Measurements from ENCODE around the gene GEMIN4. TPM values are rescaled to one million over a fixed set of nuclear protein-coding genes. Genes with fewer than 3 reads are reported as not detected.

The GEMIN4 gene
- total RNA-seq (7.4 and 10.0 TPM in 2 replicates), polyA plus RNA-seq (9.3 and 14.2 TPM in 2 replicates), polyA minus RNA-seq (ENCODE audit: low replicate concordance) (43.1 and 75.2 TPM in 2 replicates)
- 9.3 and 16.2 TPM in 2 replicates for polyA plus RNA-seq (2012)

DNA sequence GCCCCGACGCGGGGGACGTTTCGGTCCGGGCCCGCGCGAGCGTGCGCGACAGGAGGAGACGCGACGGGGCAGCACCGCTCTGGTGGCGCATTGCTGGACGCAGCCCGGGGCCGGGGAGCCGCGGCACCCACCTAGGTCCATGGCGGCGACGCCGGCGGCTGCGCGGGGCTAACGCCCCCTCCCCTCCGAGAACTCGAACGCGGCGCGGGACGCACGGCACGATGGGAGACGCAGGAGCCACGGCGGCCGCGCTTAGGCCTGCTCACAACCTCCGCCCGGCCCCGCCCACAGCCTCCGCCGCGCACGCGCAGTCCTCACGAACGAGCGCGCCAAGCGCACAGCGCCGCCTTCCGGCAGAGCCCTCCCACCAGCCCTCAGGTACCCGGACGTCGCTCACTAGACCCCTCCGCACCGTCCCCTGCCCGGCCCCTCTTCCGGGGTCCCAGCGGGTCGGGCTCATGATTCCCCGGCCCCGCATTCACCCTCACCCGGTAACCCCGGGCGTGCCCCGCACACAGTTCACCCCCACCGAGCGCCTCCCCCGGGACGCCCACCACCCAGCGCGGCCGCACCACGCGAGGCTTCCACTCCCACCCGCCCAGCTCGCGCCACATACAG, at the start of gene GEMIN4:
GEMIN4 (minus strand) TSS at position 263 of the 618 bp plus-strand sequence; CDS start at position 141, 122 bp downstream.
- peaks cover 4% of the 10 kb centered on the region for H3K4me1 ChIP-seq (ENCODE audit: control insufficient read depth, extremely low read depth, insufficient read depth, low read length)
- no peak for TF ChIP-seq EZH2 (IDR thresholded peaks at IDR 0.05; ENCODE audit: low read length, missing control alignments)
- TF ChIP-seq, protein P1, sequence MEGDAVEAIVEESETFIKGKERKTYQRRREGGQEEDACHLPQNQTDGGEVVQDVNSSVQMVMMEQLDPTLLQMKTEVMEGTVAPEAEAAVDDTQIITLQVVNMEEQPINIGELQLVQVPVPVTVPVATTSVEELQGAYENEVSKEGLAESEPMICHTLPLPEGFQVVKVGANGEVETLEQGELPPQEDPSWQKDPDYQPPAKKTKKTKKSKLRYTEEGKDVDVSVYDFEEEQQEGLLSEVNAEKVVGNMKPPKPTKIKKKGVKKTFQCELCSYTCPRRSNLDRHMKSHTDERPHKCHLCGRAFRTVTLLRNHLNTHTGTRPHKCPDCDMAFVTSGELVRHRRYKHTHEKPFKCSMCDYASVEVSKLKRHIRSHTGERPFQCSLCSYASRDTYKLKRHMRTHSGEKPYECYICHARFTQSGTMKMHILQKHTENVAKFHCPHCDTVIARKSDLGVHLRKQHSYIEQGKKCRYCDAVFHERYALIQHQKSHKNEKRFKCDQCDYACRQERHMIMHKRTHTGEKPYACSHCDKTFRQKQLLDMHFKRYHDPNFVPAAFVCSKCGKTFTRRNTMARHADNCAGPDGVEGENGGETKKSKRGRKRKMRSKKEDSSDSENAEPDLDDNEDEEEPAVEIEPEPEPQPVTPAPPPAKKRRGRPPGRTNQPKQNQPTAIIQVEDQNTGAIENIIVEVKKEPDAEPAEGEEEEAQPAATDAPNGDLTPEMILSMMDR (conservative IDR thresholded peaks at IDR 0.05 in 1 of 2, IDR thresholded peaks at IDR 0.05 in 1 of 2; ENCODE audit: low read depth in 1 of 2, low read length in 2 of 2), result peak; percentile 85 to 92
- H3K36me3 ChIP-seq (ENCODE audit: control insufficient read depth, insufficient read depth, low read length), result peaks cover 3% of the 10 kb centered on the region
- no peaks in the 10 kb centered on the region for H3K9me3 ChIP-seq (ENCODE audit: control insufficient read depth, insufficient read depth, low read depth, low read length)
- peak within 1 kb of the TSS; percentile 90 for H3K4me2 ChIP-seq (ENCODE audit: extremely low read depth, insufficient read depth, low read length)
- H3K79me2 ChIP-seq (ENCODE audit: control insufficient read depth, insufficient read depth, low read length), result peaks cover 29% of the 10 kb centered on the region
- peak; percentile 74 to 87 for DNase-seq (ENCODE audit: low read depth in 2 of 2)
- no peaks in the 10 kb centered on the region for H4K20me1 ChIP-seq (ENCODE audit: control insufficient read depth, extremely low read depth, insufficient read depth, low read length)
- peak within 1 kb of the TSS; percentile 78 to 89 (median 84) for H3K4me3 ChIP-seq (replicated peaks in 1 of 4; ENCODE audit: control extremely low read depth in 1 of 4, insufficient read depth in 1 of 4, low read depth in 3 of 4, low read length in 4 of 4)
- H2AFZ ChIP-seq (ENCODE audit: low read length), result peak within 1 kb of the TSS; percentile 88
- peak within 1 kb of the TSS; percentile 90 for H3K9ac ChIP-seq (ENCODE audit: insufficient read depth, low read length)
- no peaks in the 10 kb centered on the region for H3K27me3 ChIP-seq (ENCODE audit: control insufficient read depth, insufficient read depth, low read length)
- peak within 1 kb of the TSS; percentile 80 for H3K27ac ChIP-seq (ENCODE audit: insufficient read depth, low read length)

DNA sequence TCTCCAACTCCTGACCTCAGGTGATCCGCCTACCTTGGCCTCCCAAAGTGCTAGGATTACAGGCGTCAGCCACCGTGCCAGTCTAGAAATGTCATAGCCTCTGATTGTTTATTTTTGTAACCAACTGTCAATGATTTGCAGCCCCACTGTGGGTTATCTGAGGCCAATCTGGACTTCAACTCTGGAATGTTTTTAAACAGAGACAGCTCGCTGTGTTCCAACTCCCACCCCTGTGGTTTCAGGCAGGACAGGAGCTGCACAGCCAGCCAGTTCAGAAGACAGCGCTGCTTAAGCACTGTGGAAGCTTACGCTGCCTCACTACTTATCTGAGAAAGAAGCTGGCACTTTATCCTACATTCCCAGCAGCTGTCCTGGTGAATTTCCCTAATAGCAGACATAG, 49.6 kb upstream of the GEMIN4 start:
- TF ChIP-seq EZH2 (IDR thresholded peaks at IDR 0.05; ENCODE audit: low read length, missing control alignments), result no peak
- TF ChIP-seq, protein P1 (conservative IDR thresholded peaks at IDR 0.05 in 1 of 2, IDR thresholded peaks at IDR 0.05 in 1 of 2; ENCODE audit: low read depth in 1 of 2, low read length in 2 of 2), result no peak
- Histone ChIP-seq H3K9me3 (ENCODE audit: control insufficient read depth, insufficient read depth, low read depth, low read length) (no peaks in the 10 kb centered on the region), H3K4me2 (ENCODE audit: extremely low read depth, insufficient read depth, low read length) (no peak overlapping the region), H3K79me2 (ENCODE audit: control insufficient read depth, insufficient read depth, low read length) (no peaks in the 10 kb centered on the region), H3K4me3 (replicated peaks in 1 of 4; ENCODE audit: control extremely low read depth in 1 of 4, insufficient read depth in 1 of 4, low read depth in 3 of 4, low read length in 4 of 4) (no peak overlapping the region), H3K9ac (ENCODE audit: insufficient read depth, low read length) (no peak overlapping the region), H3K27me3 (ENCODE audit: control insufficient read depth, insufficient read depth, low read length) (no peaks in the 10 kb centered on the region), H2AFZ (ENCODE audit: low read length) (no peak overlapping the region), H4K20me1 (ENCODE audit: control insufficient read depth, extremely low read depth, insufficient read depth, low read length) (no peaks in the 10 kb centered on the region), H3K4me1 (ENCODE audit: control insufficient read depth, extremely low read depth, insufficient read depth, low read length) (no peaks in the 10 kb centered on the region), H3K36me3 (ENCODE audit: control insufficient read depth, insufficient read depth, low read length) (peaks cover 6% of the 10 kb centered on the region), H3K27ac (ENCODE audit: insufficient read depth, low read length) (no peak overlapping the region)
- DNase-seq (ENCODE audit: low read depth in 2 of 2), result peak in 1 of 2 donors; percentile 62

DNA sequence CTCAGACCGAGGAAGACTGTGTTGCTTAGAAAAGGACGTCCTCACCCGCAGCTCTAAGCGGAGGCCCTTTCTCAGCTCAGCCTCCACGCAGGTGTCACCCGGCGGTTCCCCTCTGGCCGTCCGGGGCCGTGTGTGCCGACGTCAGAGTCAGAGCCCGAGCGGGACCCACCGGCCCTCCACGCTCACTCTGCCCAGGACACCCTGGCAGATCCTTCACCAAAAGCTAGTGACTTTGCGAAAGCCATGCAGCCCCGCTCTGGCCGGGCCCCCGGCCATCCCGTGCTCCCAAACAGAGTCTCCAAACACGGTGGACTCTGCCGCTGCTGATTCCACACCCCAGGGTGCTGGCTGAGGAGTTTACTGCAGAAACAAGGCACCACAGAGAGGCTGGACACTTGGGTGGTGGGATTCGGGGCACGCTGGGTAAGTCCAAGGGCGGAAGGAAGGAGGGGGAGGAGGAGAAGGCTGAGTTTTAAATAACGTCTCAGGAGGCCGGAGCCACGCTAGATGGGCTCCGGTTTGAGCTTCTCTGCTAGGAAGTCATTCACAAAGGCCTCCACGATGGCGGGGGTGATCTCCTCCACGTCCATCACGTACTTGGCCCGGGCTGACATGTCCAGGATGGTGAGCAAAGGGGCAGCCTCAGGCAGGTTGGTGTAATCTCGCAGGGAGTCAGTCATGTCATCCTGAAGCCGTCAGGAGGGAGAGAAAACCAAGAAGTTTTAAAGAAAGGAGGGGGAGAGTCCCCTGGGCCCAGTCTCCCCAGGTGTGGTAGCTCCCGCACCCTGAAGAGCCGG, 48.6 kb upstream of the GEMIN4 start:
- no peaks in the 10 kb centered on the region for H4K20me1 ChIP-seq (ENCODE audit: control insufficient read depth, extremely low read depth, insufficient read depth, low read length)
- DNase-seq (ENCODE audit: low read depth in 2 of 2), result no peak
- no peaks in the 10 kb centered on the region for H3K27me3 ChIP-seq (ENCODE audit: control insufficient read depth, insufficient read depth, low read length)
- peaks cover 6% of the 10 kb centered on the region for H3K36me3 ChIP-seq (ENCODE audit: control insufficient read depth, insufficient read depth, low read length)
- no peak overlapping the region for H3K4me2 ChIP-seq (ENCODE audit: extremely low read depth, insufficient read depth, low read length)
- no peak overlapping the region for H3K4me3 ChIP-seq (replicated peaks in 1 of 4; ENCODE audit: control extremely low read depth in 1 of 4, insufficient read depth in 1 of 4, low read depth in 3 of 4, low read length in 4 of 4)
- H3K9ac ChIP-seq (ENCODE audit: insufficient read depth, low read length), result no peak overlapping the region
- H3K27ac ChIP-seq (ENCODE audit: insufficient read depth, low read length), result no peak overlapping the region
- no peaks in the 10 kb centered on the region for H3K9me3 ChIP-seq (ENCODE audit: control insufficient read depth, insufficient read depth, low read depth, low read length)
- TF ChIP-seq, protein P1 (conservative IDR thresholded peaks at IDR 0.05 in 1 of 2, IDR thresholded peaks at IDR 0.05 in 1 of 2; ENCODE audit: low read depth in 1 of 2, low read length in 2 of 2), result no peak
- no peak for TF ChIP-seq EZH2 (IDR thresholded peaks at IDR 0.05; ENCODE audit: low read length, missing control alignments)
- no peaks in the 10 kb centered on the region for H3K4me1 ChIP-seq (ENCODE audit: control insufficient read depth, extremely low read depth, insufficient read depth, low read length)
- H2AFZ ChIP-seq (ENCODE audit: low read length), result no peak overlapping the region
- no peaks in the 10 kb centered on the region for H3K79me2 ChIP-seq (ENCODE audit: control insufficient read depth, insufficient read depth, low read length)
